ENCODE measurements around the gene ARSH. TPM values are rescaled to one million over a fixed set of nuclear protein-coding genes. Genes with fewer than 3 reads are reported as not detected.
"Not testable (repeated sequence)": the region's sequence is repeated elsewhere in the genome, so short reads cannot be mapped to it uniquely, and the experiment has no call there.

Gene ARSH
- total RNA-seq, 4 donors from 2014 or later: 0.39 TPM; not detected in 3

DNA sequence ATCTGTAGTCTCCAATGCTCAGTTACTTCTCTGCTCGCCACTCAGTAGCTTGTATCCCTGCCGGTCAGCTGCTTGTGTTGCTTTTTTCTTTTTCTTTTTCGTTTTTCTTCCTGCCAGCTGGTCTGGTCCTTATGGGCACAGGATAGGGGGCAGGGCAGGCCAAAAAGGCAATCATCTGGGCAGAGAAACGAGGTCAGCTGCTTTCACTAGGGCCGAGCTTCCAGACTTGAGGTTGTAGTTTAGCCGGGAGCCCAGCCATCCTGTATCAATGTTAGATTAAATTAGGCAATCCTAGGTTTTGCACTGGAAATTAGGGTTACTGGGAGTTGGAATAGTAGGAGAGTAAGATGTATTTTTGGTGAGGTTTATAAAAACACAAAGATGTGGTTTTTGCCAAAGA is 38.3 kb downstream of the ARSH start:
- no peak overlapping the region for H3K4me3 ChIP-seq (ENCODE audit: low read depth, poor library complexity, severe bottlenecking)
- TF ChIP-seq, protein P1, sequence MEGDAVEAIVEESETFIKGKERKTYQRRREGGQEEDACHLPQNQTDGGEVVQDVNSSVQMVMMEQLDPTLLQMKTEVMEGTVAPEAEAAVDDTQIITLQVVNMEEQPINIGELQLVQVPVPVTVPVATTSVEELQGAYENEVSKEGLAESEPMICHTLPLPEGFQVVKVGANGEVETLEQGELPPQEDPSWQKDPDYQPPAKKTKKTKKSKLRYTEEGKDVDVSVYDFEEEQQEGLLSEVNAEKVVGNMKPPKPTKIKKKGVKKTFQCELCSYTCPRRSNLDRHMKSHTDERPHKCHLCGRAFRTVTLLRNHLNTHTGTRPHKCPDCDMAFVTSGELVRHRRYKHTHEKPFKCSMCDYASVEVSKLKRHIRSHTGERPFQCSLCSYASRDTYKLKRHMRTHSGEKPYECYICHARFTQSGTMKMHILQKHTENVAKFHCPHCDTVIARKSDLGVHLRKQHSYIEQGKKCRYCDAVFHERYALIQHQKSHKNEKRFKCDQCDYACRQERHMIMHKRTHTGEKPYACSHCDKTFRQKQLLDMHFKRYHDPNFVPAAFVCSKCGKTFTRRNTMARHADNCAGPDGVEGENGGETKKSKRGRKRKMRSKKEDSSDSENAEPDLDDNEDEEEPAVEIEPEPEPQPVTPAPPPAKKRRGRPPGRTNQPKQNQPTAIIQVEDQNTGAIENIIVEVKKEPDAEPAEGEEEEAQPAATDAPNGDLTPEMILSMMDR (IDR thresholded peaks at IDR 0.05): no peak
- no peak for TF ChIP-seq POLR2A (IDR thresholded peaks at IDR 0.05)
- intact Hi-C loops (cut with DNase I; ENCODE audit: low total_unique reads): no loop called here
- 71 to 76% methylated on average over 6 of the region's 6 CpGs for WGBS, 2 donors
- DNase-seq (ENCODE audit: low spot score in 2 of 2): no peak

DNA sequence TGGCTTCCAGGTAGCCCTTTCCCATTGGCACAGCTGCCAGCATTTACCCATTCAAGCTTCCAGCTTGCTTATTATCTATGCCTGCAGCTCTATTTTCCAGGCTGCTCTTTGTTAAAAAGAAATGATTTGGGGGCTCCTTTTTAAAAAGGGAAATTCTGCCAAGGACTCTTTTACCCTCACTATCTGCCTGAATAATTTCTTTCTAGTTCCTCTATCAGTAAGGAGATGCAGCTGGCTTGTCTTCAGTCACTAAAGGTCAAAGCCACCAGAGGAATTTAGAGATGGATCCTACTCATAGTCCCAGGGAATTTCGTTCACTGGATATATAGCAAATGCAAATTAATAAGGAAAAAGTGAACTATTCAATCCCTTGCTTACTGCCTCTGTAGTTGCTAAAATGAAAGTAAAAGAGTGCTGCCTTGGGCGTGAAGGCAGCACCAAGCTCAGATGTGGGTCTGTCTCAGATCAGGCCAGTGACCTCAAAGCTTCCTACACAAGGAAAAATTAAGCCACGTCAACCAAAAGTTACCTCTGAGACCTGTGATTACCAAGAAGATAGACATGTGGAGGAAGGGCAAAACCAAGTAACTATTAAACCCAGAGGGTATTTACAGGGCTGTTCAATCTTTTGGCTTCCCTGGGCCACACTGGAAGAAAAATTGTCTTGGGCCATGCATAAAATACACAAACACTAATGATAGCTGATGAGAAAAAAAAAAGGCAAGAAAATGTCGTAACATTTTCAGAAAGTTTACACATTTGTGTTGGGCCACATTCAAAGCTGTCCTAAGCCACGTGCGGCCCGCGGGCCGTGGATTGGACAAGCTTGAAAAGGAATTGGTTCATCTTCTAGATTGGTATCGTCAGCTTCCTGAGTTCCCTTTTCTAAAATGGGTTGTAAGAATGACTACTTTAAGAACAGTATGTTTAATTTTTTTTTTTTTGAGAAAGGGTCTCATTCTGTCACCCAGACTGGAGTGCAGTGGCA is 40.2 kb downstream of the ARSH start:
- no peak for DNase-seq (ENCODE audit: low spot score in 2 of 2)
- WGBS, 2 donors: 70 to 80% methylated on average over 10 of the region's 10 CpGs
- intact Hi-C loops (cut with DNase I; ENCODE audit: low total_unique reads): no loop called here
- TF ChIP-seq POLR2A (IDR thresholded peaks at IDR 0.05): no peak
- TF ChIP-seq, protein P1 (IDR thresholded peaks at IDR 0.05): no peak
- H3K4me3 ChIP-seq (ENCODE audit: low read depth, poor library complexity, severe bottlenecking): no peak overlapping the region

DNA sequence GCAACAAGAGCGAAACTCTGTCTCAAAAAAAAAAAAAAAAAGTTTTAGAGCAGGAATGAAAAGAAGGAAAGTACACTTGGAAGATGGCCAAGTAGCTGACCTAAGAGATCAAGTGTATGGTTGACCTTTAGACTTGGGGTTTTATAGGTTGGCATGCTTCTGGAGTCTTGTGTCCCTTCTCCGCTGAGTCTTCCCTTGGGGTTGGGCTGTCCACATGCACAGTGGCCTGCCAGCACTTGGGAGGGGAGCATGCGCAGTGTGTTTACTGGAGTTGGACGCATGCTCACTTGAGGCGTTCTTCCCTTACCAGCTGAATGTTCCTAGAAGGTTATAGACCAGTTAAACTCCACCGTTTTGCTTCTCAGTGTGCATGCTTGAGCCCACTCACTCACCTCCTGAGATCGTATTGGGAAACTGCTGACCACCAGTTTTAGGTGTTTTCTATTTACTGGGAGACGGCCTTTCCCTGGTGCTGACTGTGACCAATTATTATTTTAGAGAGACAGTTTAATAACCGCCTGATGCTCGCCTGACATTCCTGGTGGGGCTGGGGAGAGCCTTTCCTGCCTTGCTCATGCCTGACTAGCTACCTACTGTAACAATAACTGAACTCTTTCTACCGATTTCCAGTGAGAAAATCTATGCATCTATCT is 44.3 kb downstream of the ARSH start:
- H3K4me3 ChIP-seq (ENCODE audit: low read depth, poor library complexity, severe bottlenecking); DNase-seq (ENCODE audit: low spot score in 2 of 2); intact Hi-C loops (cut with DNase I; ENCODE audit: low total_unique reads): not testable (repeated sequence)
- WGBS, 2 donors: 84 to 97% methylated on average over 9 to 10 of the region's 11 CpGs

DNA sequence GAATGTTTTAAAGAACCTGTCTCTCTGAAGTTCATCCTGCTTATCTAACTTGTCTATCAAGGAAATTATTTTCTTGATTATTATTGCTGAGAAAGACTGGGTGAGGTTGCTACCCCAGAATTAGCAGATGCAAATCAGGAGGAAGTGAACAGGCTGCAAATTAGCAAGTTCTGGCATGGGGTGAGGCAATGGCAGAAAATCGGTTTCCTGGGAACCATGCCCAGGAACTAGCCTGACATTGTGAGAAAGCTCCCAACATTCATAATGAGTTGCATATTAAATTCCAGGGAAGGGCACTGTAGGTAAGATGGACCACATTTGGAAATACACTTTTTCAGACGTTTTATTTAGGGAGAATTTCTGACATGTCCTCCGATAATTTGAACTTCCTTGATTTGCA is 46.5 kb downstream of the ARSH start:
- intact Hi-C loops (cut with DNase I; ENCODE audit: low total_unique reads): no loop called here
- TF ChIP-seq, protein P1 (IDR thresholded peaks at IDR 0.05): no peak
- no peak for TF ChIP-seq POLR2A (IDR thresholded peaks at IDR 0.05)
- no peak overlapping the region for H3K4me3 ChIP-seq (ENCODE audit: low read depth, poor library complexity, severe bottlenecking)
- WGBS, 2 donors: 31 to 33% methylated on average over 3 of the region's 3 CpGs
- peak in 1 of 2 donors; percentile 13 for DNase-seq (ENCODE audit: low spot score in 2 of 2)

DNA sequence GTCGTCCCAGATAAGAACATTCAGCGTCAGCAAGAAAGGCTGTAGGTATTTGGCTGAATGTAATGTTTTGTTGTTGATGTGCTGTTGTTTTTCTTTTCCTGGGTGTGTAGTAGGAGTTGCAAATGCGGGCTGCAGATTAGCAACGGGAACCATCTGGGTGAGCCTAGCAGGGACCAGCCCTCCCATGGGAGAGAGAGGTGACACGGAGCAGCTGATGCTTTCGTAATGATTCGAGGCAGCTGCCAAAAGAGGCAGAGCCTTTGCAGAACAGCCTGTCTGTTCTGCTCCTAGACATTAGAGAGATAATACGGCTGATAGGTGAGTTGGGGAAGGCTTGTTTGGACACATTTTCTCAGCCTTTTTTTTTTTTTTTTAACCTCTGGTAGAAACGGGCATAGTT is 60.2 kb downstream of the ARSH start:
- intact Hi-C loops (cut with DNase I; ENCODE audit: low total_unique reads): no loop called here
- DNase-seq (ENCODE audit: low spot score in 2 of 2): peak in 1 of 2 donors; percentile 18
- no peak overlapping the region for H3K4me3 ChIP-seq (ENCODE audit: low read depth, poor library complexity, severe bottlenecking)
- 21 to 26% methylated on average over 9 of the region's 9 CpGs for WGBS, 2 donors
- no peak for TF ChIP-seq POLR2A (IDR thresholded peaks at IDR 0.05)
- TF ChIP-seq, protein P1 (IDR thresholded peaks at IDR 0.05): no peak

DNA sequence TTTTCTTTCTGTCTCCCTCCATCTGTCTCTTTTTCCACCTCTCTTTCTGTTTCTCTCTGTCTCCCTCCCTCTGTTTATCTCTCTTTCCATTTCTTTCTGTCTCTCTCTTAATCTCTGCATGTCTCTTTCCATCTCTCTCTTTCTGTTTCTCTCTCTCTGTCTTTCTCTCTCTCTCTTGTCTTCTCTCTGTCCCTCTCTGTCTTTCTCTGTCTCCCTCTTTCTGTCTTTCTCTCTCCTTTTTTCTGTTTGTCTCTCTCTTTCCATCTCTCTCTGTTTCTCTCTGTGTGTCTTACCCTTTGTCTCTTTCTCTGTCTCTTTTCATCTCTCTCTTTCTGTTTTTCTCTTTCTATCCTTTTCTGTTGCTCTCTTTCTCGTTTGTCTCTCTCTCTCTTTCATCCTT is 69.6 kb downstream of the ARSH start:
- no peak for DNase-seq (ENCODE audit: low spot score in 2 of 2)
- TF ChIP-seq, protein P1 (IDR thresholded peaks at IDR 0.05): no peak
- no peak for TF ChIP-seq POLR2A (IDR thresholded peaks at IDR 0.05)
- intact Hi-C loops (cut with DNase I; ENCODE audit: low total_unique reads): no loop called here
- no peak overlapping the region for H3K4me3 ChIP-seq (ENCODE audit: low read depth, poor library complexity, severe bottlenecking)
- WGBS, 2 donors: 20 to 25% methylated on average over 1 of the region's 1 CpG
